CD4-positive, alpha-beta T cell (primary cell): ENCODE measurements around the gene SUN2. TPM values are rescaled to one million over a fixed set of nuclear protein-coding genes. Genes with fewer than 3 reads are reported as not detected.

Experiments
- ATAC-seq: fragments of 200-7000 bp; cut with Tn5 transposase; one replicate; pipeline ENCODE4 v1.10.0; 2022; ENCODE audit warnings: mild to moderate bottlenecking; ENCODE audit not compliant: poor library complexity
- CTCF ChIA-PET: fragments of 350-600 bp; sonication (Branson Sonifier 250); formaldehyde crosslinking; loops from one replicate; lab custom pipeline; 2021; ENCODE audit warnings: antibody characterized with exemption, inconsistent platforms; lab: Charles Lee
- POLR2A ChIA-PET: fragments of 350-600 bp; sonication (Branson Sonifier 250); formaldehyde crosslinking; loops from one replicate; lab custom pipeline; 2021; ENCODE audit warnings: antibody characterized with exemption, inconsistent platforms; lab: Charles Lee
- DNase-seq, 14 experiments: peaks; one replicate each; pipeline ENCODE4 v3.0.0-alpha.2; 2013 to 2020; ENCODE audit warnings: mixed read lengths in 2 of 14
- H3K27ac ChIP-seq, 2 donors: one replicate each; pipeline versions ENCODE4 v1.5.1 to v1.7.0; 2013; ENCODE audit warnings: low read length in 2 of 2, low read depth in 1 of 2, mild to moderate bottlenecking in 1 of 2
- H3K27me3 ChIP-seq, 2 experiments: 1 replicate in 1 of 2; 2 replicates in 1 of 2; pipeline versions ENCODE4 v1.6.1 to v1.7.0; 2013; ENCODE audit warnings: low read length in 2 of 2, control low read depth in 1 of 2, mild to moderate bottlenecking in 1 of 2, moderate library complexity in 1 of 2; ENCODE audit not compliant: insufficient read depth in 2 of 2, control insufficient read depth in 1 of 2
- H3K36me3 ChIP-seq: one replicate; pipeline ENCODE4 v1.6.1; 2013; ENCODE audit warnings: low read length, control low read depth; ENCODE audit not compliant: insufficient read depth
- H3K4me1 ChIP-seq: one replicate; pipeline ENCODE4 v1.6.1; 2013; ENCODE audit warnings: low read length, control low read depth; ENCODE audit not compliant: insufficient read depth
- H3K4me3 ChIP-seq: one replicate; pipeline ENCODE4 v1.5.1; 2013; ENCODE audit warnings: mild to moderate bottlenecking, low read length, moderate library complexity
- H3K9me3 ChIP-seq, 2 experiments: 1 replicate in 1 of 2; 2 replicates in 1 of 2; pipeline versions ENCODE4 v1.6.1 to v1.7.0; 2013; ENCODE audit warnings: low read length in 2 of 2, mild to moderate bottlenecking in 2 of 2, control low read depth in 1 of 2, moderate library complexity in 1 of 2; ENCODE audit not compliant: control insufficient read depth in 1 of 2, insufficient read depth in 1 of 2
- H3K27ac Mint-ChIP-seq: one replicate; pipeline ENCODE4 v1.8.0; 2020; ENCODE audit warnings: mixed read lengths
- H3K27me3 Mint-ChIP-seq: one replicate; pipeline ENCODE4 v1.8.0; 2021; ENCODE audit warnings: mixed read lengths
- H3K36me3 Mint-ChIP-seq: one replicate; pipeline ENCODE4 v1.8.0; 2021; ENCODE audit warnings: low read depth, mixed read lengths
- H3K4me1 Mint-ChIP-seq: one replicate; pipeline ENCODE4 v1.8.0; 2021; ENCODE audit warnings: low read depth, mixed read lengths
- H3K4me3 Mint-ChIP-seq: one replicate; pipeline ENCODE4 v1.8.0; 2020; ENCODE audit warnings: mild to moderate bottlenecking, mixed read lengths
- H3K9me3 Mint-ChIP-seq: one replicate; pipeline ENCODE4 v1.8.0; 2020; ENCODE audit warnings: mixed read lengths
- intact Hi-C, 2 experiments: fragments of 100-400 bp; cut with DNase I in 1 of 2; cut with micrococcal nuclease in 1 of 2; formaldehyde crosslinking; loops; one replicate each; pipeline versions ENCODE4 v1.15.1 to v1.9.0; 2023 to 2025; cut with DNase I, micrococcal nuclease
- total RNA-seq, 174 experiments: library from RNA in 2 of 174; stranded (reverse) in 2 of 174; gene quantifications; one replicate each; pipeline ENCODE4 v1.2.3 and lab custom pipeline; 2021 to 2026
- TF ChIP-seq, protein P1 (sequence below): fragments of 200-600 bp; IDR thresholded peaks from one replicate; pipeline ENCODE4 v1.8.0; 2022; ENCODE audit warnings: antibody characterized with exemption, mild to moderate bottlenecking

Gene SUN2
- total RNA-seq, 2 experiments from 2014 or later, result 440 to 453 TPM

DNA sequence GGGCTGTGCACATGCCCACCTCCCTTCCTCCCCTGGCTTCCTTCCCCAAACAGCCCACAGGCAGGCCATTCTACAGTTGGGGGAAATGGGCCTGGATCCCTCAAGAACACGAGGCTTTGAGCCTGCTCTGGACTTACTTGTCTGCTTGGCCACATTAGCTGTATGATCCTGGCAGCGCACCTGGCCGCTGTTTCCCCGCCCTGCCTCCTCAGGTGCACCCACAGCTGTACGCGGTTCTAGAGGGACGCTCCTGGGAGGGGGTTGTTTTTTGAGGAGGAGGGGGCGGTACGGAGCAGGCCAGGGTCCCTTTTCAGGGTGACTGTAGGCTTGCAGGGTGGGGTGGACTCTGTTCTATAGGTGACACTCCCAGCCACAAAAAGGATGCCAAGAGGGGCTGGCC lies 11.5 kb upstream of the SUN2 start:
- Histone ChIP-seq H3K36me3 (no peaks in the 10 kb centered on the region), H3K9me3 (no peaks in the 10 kb centered on the region), H3K27me3 (no peaks in the 10 kb centered on the region), H3K4me1 (peaks cover 20% of the 10 kb centered on the region), H3K27ac (no peak overlapping the region), H3K4me3 (no peak overlapping the region)
- DNase-seq (no peak), ATAC-seq (no peak)
- H3K27me3 Mint-ChIP-seq, result no peaks in the 10 kb centered on the region
- no peaks in the 10 kb centered on the region for H3K9me3 Mint-ChIP-seq
- peaks cover 9% of the 10 kb centered on the region for H3K4me1 Mint-ChIP-seq
- no peaks in the 10 kb centered on the region for H3K36me3 Mint-ChIP-seq
- H3K27ac Mint-ChIP-seq, result no peak overlapping the region
- intact Hi-C loops, result loop anchor here (2.0 to 5.0 kb wide), 3 partner anchors 35 to 350 kb away; no protein-coding TSS in a partner anchor
- ChIA-PET CTCF (interaction anchor here (0.9 to 1.6 kb wide), 3 partner anchors 9 to 35 kb away, joined by 3 to 7 read pairs (median 4); no protein-coding TSS in a partner anchor), POLR2A (interaction anchor here (0.9 to 2.0 kb wide), 3 partner anchors 13 to 35 kb away, joined by 3 to 26 read pairs (median 4); no protein-coding TSS in a partner anchor)
- TF ChIP-seq, protein P1, sequence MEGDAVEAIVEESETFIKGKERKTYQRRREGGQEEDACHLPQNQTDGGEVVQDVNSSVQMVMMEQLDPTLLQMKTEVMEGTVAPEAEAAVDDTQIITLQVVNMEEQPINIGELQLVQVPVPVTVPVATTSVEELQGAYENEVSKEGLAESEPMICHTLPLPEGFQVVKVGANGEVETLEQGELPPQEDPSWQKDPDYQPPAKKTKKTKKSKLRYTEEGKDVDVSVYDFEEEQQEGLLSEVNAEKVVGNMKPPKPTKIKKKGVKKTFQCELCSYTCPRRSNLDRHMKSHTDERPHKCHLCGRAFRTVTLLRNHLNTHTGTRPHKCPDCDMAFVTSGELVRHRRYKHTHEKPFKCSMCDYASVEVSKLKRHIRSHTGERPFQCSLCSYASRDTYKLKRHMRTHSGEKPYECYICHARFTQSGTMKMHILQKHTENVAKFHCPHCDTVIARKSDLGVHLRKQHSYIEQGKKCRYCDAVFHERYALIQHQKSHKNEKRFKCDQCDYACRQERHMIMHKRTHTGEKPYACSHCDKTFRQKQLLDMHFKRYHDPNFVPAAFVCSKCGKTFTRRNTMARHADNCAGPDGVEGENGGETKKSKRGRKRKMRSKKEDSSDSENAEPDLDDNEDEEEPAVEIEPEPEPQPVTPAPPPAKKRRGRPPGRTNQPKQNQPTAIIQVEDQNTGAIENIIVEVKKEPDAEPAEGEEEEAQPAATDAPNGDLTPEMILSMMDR, result no peak
- H3K4me3 Mint-ChIP-seq, result no peak overlapping the region

DNA sequence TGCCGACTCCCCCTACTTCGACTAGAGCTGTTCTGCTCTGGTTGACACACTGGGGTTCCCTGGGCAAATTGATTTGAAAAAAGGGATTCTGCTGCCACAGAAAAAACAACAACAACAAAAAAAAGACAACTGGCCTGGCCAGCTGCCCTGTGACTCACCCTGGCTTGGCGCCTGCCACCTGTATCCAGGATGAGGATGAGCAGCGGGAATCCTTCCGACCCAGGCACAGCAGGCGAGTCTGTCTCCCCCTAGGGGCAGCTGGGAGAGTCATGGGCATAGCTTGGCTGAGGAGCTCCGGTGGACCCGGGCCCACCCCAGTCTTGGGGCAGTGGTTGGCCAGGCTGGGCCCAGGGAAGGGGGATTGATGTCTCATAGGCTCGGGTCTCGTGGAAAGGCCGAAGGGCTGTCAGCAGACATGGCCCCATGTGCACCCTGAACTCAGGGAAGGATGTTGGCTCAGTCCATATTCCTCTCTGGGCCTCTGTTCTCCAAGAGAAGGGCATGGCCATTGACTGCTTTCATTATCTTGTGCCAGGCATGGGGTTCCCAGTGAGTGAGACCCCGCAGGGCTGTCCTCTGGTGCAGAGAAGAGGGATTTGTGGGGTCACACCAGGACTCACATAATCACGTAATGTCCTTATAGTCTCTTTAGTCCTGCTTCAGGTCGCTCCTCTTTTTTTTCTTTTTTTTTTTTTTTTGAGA lies 10.4 kb upstream of the SUN2 start:
- ChIA-PET CTCF (interaction anchor here (0.6 to 1.9 kb wide), 13 partner anchors 10 to 168 kb away, joined by 3 to 11 read pairs (median 4); partner anchors contain the start of gene TOMM22), POLR2A (interaction anchor here (0.6 to 2.0 kb wide), 6 partner anchors 13 to 33 kb away, joined by 3 to 26 read pairs (median 4); no protein-coding TSS in a partner anchor)
- H3K9me3 ChIP-seq, result no peaks in the 10 kb centered on the region
- H3K9me3 Mint-ChIP-seq, result no peaks in the 10 kb centered on the region
- H3K4me1 Mint-ChIP-seq, result peaks cover 9% of the 10 kb centered on the region
- H3K27ac Mint-ChIP-seq, result no peak overlapping the region
- H3K36me3 Mint-ChIP-seq, result no peaks in the 10 kb centered on the region
- H3K27me3 Mint-ChIP-seq, result no peaks in the 10 kb centered on the region
- ATAC-seq (peak; percentile 65), DNase-seq (peak in 13 of 14 experiments; percentile 22 to 75 (median 40))
- peaks cover 22% of the 10 kb centered on the region for H3K4me1 ChIP-seq
- intact Hi-C loops, result loop anchor here (2.0 to 5.0 kb wide), 3 partner anchors 33 to 351 kb away; no protein-coding TSS in a partner anchor
- no peak overlapping the region for H3K4me3 ChIP-seq
- H3K36me3 ChIP-seq, result no peaks in the 10 kb centered on the region
- H3K27ac ChIP-seq, result no peak overlapping the region
- no peak overlapping the region for H3K4me3 Mint-ChIP-seq
- no peaks in the 10 kb centered on the region for H3K27me3 ChIP-seq
- TF ChIP-seq, protein P1, result peak; percentile 69

DNA sequence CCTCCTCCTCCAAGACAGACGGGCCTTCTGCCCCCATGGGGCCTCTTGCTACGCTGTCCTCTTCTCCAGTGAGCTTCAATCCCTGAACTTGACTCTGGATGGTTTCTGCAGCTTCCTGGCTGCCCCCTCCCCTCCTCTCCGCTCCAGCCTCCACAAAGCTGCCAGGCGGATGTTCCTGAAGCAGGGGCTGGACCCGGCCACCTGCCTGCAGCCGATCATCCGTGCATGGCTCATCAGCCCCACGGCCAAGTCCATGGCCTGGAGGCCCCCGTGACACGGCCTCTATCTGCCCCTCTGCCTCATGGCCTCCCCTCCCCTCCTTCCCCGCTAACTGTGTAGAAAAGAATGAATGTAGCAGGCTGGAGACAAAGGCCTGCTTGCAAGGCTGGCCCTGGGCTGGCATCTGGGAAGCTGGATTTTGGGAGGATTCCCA lies 6.8 kb upstream of the SUN2 start:
- intact Hi-C loops, result no loop called here
- no peak overlapping the region for H3K4me3 Mint-ChIP-seq
- Histone ChIP-seq H3K27me3 (no peaks in the 10 kb centered on the region), H3K4me1 (peaks cover 42% of the 10 kb centered on the region), H3K4me3 (no peak overlapping the region), H3K9me3 (no peaks in the 10 kb centered on the region), H3K36me3 (no peaks in the 10 kb centered on the region), H3K27ac (no peak overlapping the region)
- no peaks in the 10 kb centered on the region for H3K9me3 Mint-ChIP-seq
- POLR2A ChIA-PET, result interaction anchor here (0.6 to 25.2 kb wide), 3 partner anchors 11 to 67 kb away, joined by 3 to 752 read pairs (median 3); no protein-coding TSS in a partner anchor
- ATAC-seq (no peak), DNase-seq (no peak)
- CTCF ChIA-PET, result no interaction called here
- H3K36me3 Mint-ChIP-seq, result no peaks in the 10 kb centered on the region
- TF ChIP-seq, protein P1, result no peak
- H3K4me1 Mint-ChIP-seq, result peaks cover 23% of the 10 kb centered on the region
- H3K27me3 Mint-ChIP-seq, result no peaks in the 10 kb centered on the region
- H3K27ac Mint-ChIP-seq, result no peak overlapping the region
